GM19099 (cell line): ENCODE results near the gene CPLX4.

Source experiments
- POLR2A ChIP-seq: IDR thresholded peaks from 3 replicates; pipeline ENCODE4 v1.6.1; 2011; ENCODE audit warnings: low read depth; ENCODE audit not compliant: insufficient read length; ENCODE audit errors: extremely low read depth

Gene CPLX4

DNA sequence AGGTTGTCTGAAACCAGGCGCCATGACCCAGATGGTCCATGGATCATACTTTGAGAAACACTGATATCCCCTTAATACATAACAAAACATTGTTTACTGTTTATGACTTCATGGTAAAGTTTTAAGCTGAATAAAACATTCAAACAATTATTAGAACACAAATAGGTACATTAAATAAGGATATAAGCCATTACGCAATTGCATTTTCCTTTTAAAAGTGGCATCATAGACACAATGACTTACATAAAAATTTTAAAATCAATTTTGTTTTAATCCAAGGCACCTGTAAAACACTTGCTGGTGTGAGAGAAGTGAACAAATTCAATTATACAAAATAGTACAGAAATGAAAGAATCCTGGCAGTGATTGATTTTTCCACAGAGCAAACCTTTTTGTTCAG is 10.2 kb upstream of the CPLX4 start:
- TF ChIP-seq POLR2A, result no peak

GRCh38 chr18:59325965-59326364 is 7.5 kb upstream of the CPLX4 start:
- TF ChIP-seq POLR2A, result no peak

- no peak for TF ChIP-seq POLR2A
Observed at GRCh38 chr18:59324623-59324971, 6.1 kb upstream of the CPLX4 start.

DNA sequence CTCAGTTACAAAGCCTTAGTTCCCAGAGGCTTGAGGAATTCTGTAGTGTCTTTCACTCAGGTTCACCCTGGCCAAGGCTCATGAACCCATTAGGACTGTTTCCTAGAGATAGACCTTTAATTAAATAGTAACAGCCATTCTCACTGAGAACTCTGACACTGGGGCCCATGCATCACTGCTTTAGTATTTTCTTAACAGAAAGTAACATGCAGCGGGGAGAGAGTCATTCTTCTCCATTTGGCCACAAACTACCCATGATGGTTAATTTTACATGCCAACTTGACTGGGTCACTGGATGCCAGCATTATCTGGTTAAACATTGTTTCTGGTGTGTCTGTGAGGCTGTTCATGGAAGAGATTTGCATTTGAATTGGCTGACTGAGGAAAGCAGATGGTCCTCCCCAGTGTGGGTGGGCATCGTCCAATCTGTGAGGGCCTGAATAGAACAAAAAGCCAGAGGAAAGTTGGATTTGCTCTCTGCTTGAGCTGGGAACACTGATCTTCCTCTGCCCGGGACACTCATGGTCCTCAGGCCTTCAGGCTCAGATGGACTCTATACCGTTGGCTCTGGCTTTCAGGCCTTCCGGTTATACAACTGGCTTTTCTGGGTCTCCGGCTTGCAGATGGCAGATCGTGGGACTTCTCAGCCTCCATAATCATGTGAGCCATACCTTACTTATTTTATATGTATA is 5.6 kb upstream of the CPLX4 start:
- no peak for TF ChIP-seq POLR2A

GRCh38 chr18:59311631-59312030 is 6.8 kb downstream of the CPLX4 start:
- no peak for TF ChIP-seq POLR2A

DNA sequence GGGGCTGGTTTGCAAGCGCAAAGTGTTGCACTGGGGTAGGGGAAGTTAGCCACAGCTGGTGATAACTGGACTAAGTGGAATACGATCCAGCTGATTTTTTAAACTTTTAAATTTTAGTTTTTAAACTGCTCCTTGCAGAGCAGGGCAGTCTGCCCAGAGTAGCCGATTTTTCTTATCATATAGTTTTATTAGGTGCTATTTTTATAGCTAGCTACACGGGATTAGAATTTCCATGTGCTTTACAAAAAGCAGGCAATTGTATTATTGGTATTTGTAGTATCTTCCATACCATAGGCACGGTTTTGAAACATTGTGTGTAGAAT is 9.6 kb downstream of the CPLX4 start:
- no peak for TF ChIP-seq POLR2A

DNA sequence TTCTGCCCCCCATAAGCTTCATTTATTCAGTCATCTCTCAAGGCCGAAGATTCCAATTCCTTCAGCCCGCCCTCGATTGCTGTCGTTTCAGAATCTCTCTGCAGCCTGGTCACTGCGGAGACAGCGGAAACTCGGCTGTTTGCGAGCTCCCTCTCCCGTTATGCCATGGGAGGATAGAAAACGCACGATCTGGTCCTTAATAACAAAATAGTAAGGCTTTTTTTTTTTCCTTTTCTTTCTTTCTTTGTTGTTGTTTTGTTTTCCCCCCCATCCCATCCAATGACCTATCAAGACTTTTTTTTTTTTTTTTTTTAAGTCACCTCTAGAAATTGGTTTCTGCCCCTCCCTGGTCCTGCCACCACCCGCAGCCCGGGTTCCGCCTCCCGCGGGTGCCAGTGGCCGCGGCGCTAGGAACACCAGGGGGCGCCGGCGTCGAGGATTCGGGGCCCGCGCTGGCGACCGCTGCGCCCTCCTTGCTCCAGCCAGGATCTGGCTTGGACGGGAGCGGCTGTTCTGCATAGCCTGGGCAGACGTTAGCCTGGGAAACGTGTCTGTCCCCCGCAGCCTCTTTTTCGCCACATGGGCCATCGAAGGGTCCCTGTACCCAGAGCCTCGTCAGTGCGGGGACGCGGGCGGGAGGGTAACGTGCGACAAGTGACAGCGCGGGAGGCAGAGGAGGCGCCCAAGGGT is 10.1 kb downstream of the CPLX4 start:
- TF ChIP-seq POLR2A, result no peak

GRCh38 chr18:59306640-59307039 is 11.8 kb downstream of the CPLX4 start:
- no peak for TF ChIP-seq POLR2A

- no peak for TF ChIP-seq POLR2A
Observed at GRCh38 chr18:59305295-59305694, 13.2 kb downstream of the CPLX4 start.

DNA sequence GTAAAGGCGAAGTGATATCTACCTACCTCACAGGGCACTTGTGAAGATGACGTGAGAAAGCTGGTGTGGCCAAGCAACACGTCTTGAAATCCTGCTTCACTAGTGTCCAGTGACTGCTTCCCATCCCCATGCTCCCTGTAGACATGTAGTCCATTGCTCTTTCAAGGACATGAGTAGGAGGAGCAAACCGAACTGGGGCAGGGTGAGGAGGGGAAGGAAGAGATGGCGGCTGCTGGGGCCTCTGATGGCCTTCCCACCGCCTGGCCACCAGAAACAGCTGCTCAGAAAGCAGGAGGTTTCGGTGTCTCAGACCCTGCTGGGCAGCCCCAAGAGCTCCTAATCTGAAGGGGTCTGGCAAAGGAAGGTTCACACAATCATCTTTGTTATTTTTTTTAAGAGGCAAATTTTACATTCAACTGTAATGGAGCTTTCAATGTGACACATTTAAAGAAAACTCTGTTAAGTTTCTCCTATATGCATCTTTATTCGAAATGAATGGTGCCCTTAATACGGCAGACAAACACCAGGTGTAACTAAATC is 14.7 kb downstream of the CPLX4 start:
- no peak for TF ChIP-seq POLR2A

- no peak for TF ChIP-seq POLR2A
Observed at GRCh38 chr18:59303006-59303405, 15.4 kb downstream of the CPLX4 start.

DNA sequence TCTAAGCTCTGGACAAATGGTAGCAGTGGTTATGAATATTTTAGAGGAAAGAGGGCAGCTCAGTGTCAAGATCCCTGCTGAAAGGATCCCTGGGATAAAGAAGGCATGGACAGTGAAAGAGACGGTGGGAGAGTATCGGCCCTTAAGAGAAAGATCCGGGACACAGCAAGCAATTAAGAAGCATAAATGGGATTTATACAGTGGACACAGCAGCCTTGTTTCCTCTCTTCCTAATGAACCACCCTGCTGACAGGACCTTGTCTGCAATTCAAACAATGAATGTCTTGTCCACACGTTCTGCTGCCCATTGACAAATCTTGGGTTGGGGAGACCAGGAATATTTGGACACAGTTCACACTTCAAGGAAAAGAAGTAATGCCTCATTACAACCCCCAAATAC is 16.5 kb downstream of the CPLX4 start:
- TF ChIP-seq POLR2A, result no peak

DNA sequence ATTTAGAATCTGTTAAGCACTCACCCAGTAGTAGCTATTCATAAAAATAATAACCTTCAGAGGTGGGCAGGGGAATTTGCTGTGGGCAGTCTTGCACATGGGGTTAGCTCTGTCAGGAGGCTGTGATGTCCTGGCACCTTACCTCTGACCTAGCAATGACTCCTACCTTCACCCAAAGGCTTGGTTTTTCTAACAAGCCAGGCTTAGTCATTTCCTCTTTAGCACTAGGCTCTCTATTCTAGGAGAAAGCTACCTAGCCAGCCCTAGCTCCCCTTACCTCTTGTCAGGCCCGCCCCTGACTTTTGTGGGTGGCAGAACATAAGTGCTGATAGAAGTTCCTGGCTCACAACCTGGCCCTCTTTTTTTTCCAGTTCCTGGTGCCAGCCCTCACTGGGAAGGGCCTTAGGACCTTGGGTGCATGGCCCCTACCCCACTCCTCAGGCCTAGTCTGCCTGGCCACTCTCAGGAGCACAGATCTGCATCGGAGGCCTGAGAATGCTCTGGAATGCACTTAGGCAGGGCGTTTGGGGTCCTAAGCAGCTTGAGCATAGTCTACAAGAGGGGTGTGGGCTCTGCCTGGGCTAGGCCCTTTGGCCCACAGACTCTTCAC is 17.7 kb downstream of the CPLX4 start:
- no peak for TF ChIP-seq POLR2A

- no peak for TF ChIP-seq POLR2A
Observed at GRCh38 chr18:59298871-59299270, 19.6 kb downstream of the CPLX4 start.

- TF ChIP-seq POLR2A, result no peak
Observed at GRCh38 chr18:59293317-59293716, 25.1 kb downstream of the CPLX4 start.

- no peak for TF ChIP-seq POLR2A
Observed at GRCh38 chr18:59286341-59286740, 32.1 kb downstream of the CPLX4 start.
